GM12878 (cell line): ENCODE data around the gene IL1RAP. TPM values are rescaled to one million over a fixed set of nuclear protein-coding genes. Genes with fewer than 3 reads are reported as not detected.

Source experiments
- ATAC-seq: fragments of 200-7000 bp; cut with Tn5 transposase; 3 replicates; pipeline ENCODE4 v1.9.1; 2020; ENCODE audit warnings: mild to moderate bottlenecking, moderate library complexity
- BruUV-seq: library from RNA; stranded (reverse); fragments of 400-500 nt; replicated peaks from 2 replicates; lab custom pipeline; 2021; lab: Mats Ljungman, UMichigan
- CTCF ChIA-PET: fragments of 300-600 bp; sonication (Branson Sonifier 250); formaldehyde crosslinking; extraction: SDS; loops from one replicate; lab custom pipeline; 2021; ENCODE audit warnings: inconsistent platforms; lab: Yijun Ruan, JAX
- POLR2A ChIA-PET: fragments of 350-600 bp; formaldehyde crosslinking; extraction: SDS; loops from one replicate; lab custom pipeline; 2021; ENCODE audit warnings: inconsistent platforms; lab: Charles Lee
- RAD21 ChIA-PET: fragments of 300-600 bp; sonication (Branson Sonifier 250); formaldehyde crosslinking; loops from one replicate; lab custom pipeline; 2023; ENCODE audit warnings: antibody characterized with exemption; ENCODE audit not compliant: unreplicated experiment; lab: Charles Lee
- SMC1A ChIA-PET: fragments of 300-600 bp; sonication (Branson Sonifier 250); formaldehyde crosslinking; loops from one replicate; lab custom pipeline; 2023; ENCODE audit not compliant: unreplicated experiment, uncharacterized antibody; lab: Charles Lee
- DNase-seq: peaks from one replicate; pipeline ENCODE4 v3.0.0-alpha.2; 2011; ENCODE audit warnings: low read depth, low spot score
- FAIRE-seq: peaks from 3 replicates; lab custom pipeline; 2011; peaks lifted over from hg19 to GRCh38; lab: Jason Lieb, UNC
- H2AFZ ChIP-seq: 2 replicates; pipeline ENCODE4 v1.6.0; 2011; ENCODE audit warnings: low read depth, low read length, control low read depth; ENCODE audit not compliant: control insufficient read depth
- H3K27ac ChIP-seq: 2 replicates; pipeline ENCODE4 v1.5.1; 2011; ENCODE audit warnings: control low read depth; ENCODE audit not compliant: control insufficient read depth, insufficient read depth
- H3K27me3 ChIP-seq, 2 experiments: replicated peaks in 1 of 2; 2 replicates each; pipeline versions ENCODE4 v1.6.0 to v1.6.1; 2011; ENCODE audit warnings: low read length in 1 of 2; ENCODE audit not compliant: control insufficient read depth in 2 of 2, insufficient read depth in 2 of 2
- H3K36me3 ChIP-seq, 2 experiments: 2 replicates each; pipeline ENCODE4 v1.5.1; 2011; ENCODE audit warnings: low read length in 1 of 2; ENCODE audit not compliant: control insufficient read depth in 2 of 2, insufficient read depth in 2 of 2
- H3K4me1 ChIP-seq: 2 replicates; pipeline ENCODE4 v1.6.1; 2011; ENCODE audit warnings: mild to moderate bottlenecking, low read length, moderate library complexity, mixed read lengths; ENCODE audit not compliant: control insufficient read depth, insufficient read depth
- H3K4me2 ChIP-seq: 2 replicates; pipeline ENCODE4 v1.6.0; 2011; ENCODE audit warnings: control low read depth; ENCODE audit not compliant: control insufficient read depth, insufficient read depth
- H3K4me3 ChIP-seq: fragments of 200-600 bp; sonication (generic); 2 replicates; pipeline ENCODE4 v1.5.1; 2016
- H3K79me2 ChIP-seq: 2 replicates; pipeline ENCODE4 v1.6.0; 2011; ENCODE audit warnings: low read length; ENCODE audit not compliant: control insufficient read depth, insufficient read depth
- H3K9ac ChIP-seq: 2 replicates; pipeline ENCODE4 v1.8.0; 2011; ENCODE audit warnings: low read length, control low read depth, mixed read lengths; ENCODE audit not compliant: control insufficient read depth, insufficient read depth
- H3K9me3 ChIP-seq: replicated peaks from 3 replicates; pipeline ENCODE4 v1.5.1; 2011; ENCODE audit warnings: mild to moderate bottlenecking, low read length; ENCODE audit not compliant: control insufficient read depth, insufficient read depth
- H4K20me1 ChIP-seq: 2 replicates; pipeline ENCODE4 v1.6.0; 2011; ENCODE audit not compliant: control insufficient read depth, insufficient read depth
- BRCA1 ChIP-seq: IDR thresholded peaks from 2 replicates; pipeline ENCODE4 v1.6.1; 2011; ENCODE audit warnings: low read depth, low read length, improper control_type of control experiment
- CBFB ChIP-seq: IDR thresholded peaks from 2 replicates; pipeline ENCODE4 v1.6.1; 2016; ENCODE audit warnings: antibody characterized with exemption, low read depth
- CREM ChIP-seq: IDR thresholded peaks from 2 replicates; pipeline ENCODE4 v1.6.1; 2014; ENCODE audit warnings: antibody characterized with exemption, low read depth
- EZH2 ChIP-seq: IDR thresholded peaks from 2 replicates; pipeline ENCODE4 v1.6.1; 2012; ENCODE audit warnings: low read depth, mild to moderate bottlenecking, control low read depth, inconsistent platforms, low read length, borderline replicate concordance; ENCODE audit not compliant: control insufficient read depth
- FOXM1 ChIP-seq: IDR thresholded peaks from 2 replicates; pipeline ENCODE4 v1.6.1; 2012; ENCODE audit warnings: low read depth, mild to moderate bottlenecking, inconsistent platforms, low read length, moderate library complexity
- LARP7 ChIP-seq: fragments of 450-650 bp; IDR thresholded peaks from 2 replicates; pipeline ENCODE4 v1.6.1; 2017; ENCODE audit warnings: mild to moderate bottlenecking
- MEF2B ChIP-seq: fragments of 450-650 bp; IDR thresholded peaks from 2 replicates; pipeline ENCODE4 v1.6.1; 2018; ENCODE audit warnings: mild to moderate bottlenecking, moderate library complexity; ENCODE audit not compliant: partially characterized antibody, poor library complexity, severe bottlenecking
- NFYB ChIP-seq: IDR thresholded peaks from 2 replicates; pipeline ENCODE4 v1.6.1; 2011; ENCODE audit warnings: low read depth, mild to moderate bottlenecking, low read length, improper control_type of control experiment, moderate library complexity; ENCODE audit not compliant: insufficient read depth
- PML ChIP-seq: IDR thresholded peaks from 2 replicates; pipeline ENCODE4 v1.6.1; 2012; ENCODE audit warnings: low read length, inconsistent platforms
- RCOR1 ChIP-seq: conservative IDR thresholded peaks from 2 replicates; pipeline ENCODE4 v1.6.1; 2012; ENCODE audit warnings: low read depth, low read length, improper control_type of control experiment
- SIN3A ChIP-seq: IDR thresholded peaks from 2 replicates; pipeline ENCODE4 v1.6.1; 2012; ENCODE audit warnings: low read depth, low read length, improper control_type of control experiment
- SIX5 ChIP-seq: IDR thresholded peaks from 2 replicates; pipeline ENCODE4 v1.6.1; 2011; ENCODE audit warnings: mild to moderate bottlenecking, low read depth, low read length, moderate library complexity; ENCODE audit not compliant: severe bottlenecking
- SMAD5 ChIP-seq: IDR thresholded peaks from 2 replicates; pipeline ENCODE4 v1.6.1; 2016; ENCODE audit warnings: antibody characterized with exemption, low read depth
- STAT1 ChIP-seq: fragments of 450-650 bp; conservative IDR thresholded peaks from 2 replicates; pipeline ENCODE4 v1.6.1; 2014; ENCODE audit warnings: antibody characterized with exemption, mild to moderate bottlenecking
- TCF3 ChIP-seq: IDR thresholded peaks from 2 replicates; pipeline ENCODE4 v1.6.1; 2012; ENCODE audit warnings: low read depth, mild to moderate bottlenecking, low read length, borderline replicate concordance; ENCODE audit not compliant: insufficient read depth
- ZSCAN29 ChIP-seq: fragments of 450-650 bp; IDR thresholded peaks from 2 replicates; pipeline ENCODE4 v1.6.1; 2017; ENCODE audit warnings: mild to moderate bottlenecking, moderate library complexity
- WGBS: methylation state at CpG from one replicate; pipeline ENCODE4 v1.1.6; 2016; ENCODE audit warnings: low lambda C conversion rate; ENCODE audit not compliant: insufficient replicate concordance, insufficient coverage; ENCODE audit errors: missing lambda C conversion rate; 5-methylcytosine and 5-hydroxymethylcytosine counted together
- in situ Hi-C: fragments of 300-500 bp; cut with MboI; formaldehyde crosslinking; loops from 9 replicates; pipeline ENCODE4 v1.14.3; 2018; ENCODE audit warnings: mixed read lengths
- intact Hi-C: fragments of 100-400 bp; cut with micrococcal nuclease; formaldehyde crosslinking; loops from one replicate; pipeline ENCODE4 v1.14.2; 2022; ENCODE audit not compliant: unreplicated experiment
- polyA plus RNA-seq, 11 experiments: library from polyadenylated mRNA; depleted of rRNA in 4 of 11; unstranded in 6 of 11; stranded (reverse) in 5 of 11; fragments of >200 nt; fragmentation: Nextera tagmentation in 4 of 11; fragmentation: Illumina TruSeq in 1 of 11; extraction: Ambion mirVana in 4 of 11; extraction: Trizol in 1 of 11; gene quantifications; 1 replicate in 1 of 11; 2 replicates in 10 of 11; pipeline versions ENCODE4 v1.2.1 to v1.2.3, GENCODE V29; 2011 to 2016; ENCODE audit warnings: inconsistent platforms in 2 of 11, missing spikeins in 2 of 11, low read depth in 1 of 11
- total RNA-seq, 4 experiments: library from RNA; depleted of rRNA in 3 of 4; stranded (reverse); fragments of >200 nt in 3 of 4; fragmentation: Illumina TruSeq in 1 of 4; extraction: Trizol in 1 of 4; gene quantifications; 2 replicates each; pipeline versions ENCODE4 v1.2.1 to v1.2.3, GENCODE V29; 2013 to 2021
- TF ChIP-seq, protein P1 (sequence below): IDR thresholded peaks from 2 replicates; pipeline ENCODE4 v1.6.1; 2011; ENCODE audit warnings: borderline replicate concordance, low read depth, mild to moderate bottlenecking, moderate library complexity, low read length; ENCODE audit not compliant: insufficient read depth, poor library complexity, severe bottlenecking

The IL1RAP gene
- total and polyA plus RNA-seq, 10 of the 15 experiments (the other 5 are each of a cell fraction or from before 2014, with no cell fraction given): 0.17 to 1.0 (median 0.44) TPM; not detected in 1

DNA sequence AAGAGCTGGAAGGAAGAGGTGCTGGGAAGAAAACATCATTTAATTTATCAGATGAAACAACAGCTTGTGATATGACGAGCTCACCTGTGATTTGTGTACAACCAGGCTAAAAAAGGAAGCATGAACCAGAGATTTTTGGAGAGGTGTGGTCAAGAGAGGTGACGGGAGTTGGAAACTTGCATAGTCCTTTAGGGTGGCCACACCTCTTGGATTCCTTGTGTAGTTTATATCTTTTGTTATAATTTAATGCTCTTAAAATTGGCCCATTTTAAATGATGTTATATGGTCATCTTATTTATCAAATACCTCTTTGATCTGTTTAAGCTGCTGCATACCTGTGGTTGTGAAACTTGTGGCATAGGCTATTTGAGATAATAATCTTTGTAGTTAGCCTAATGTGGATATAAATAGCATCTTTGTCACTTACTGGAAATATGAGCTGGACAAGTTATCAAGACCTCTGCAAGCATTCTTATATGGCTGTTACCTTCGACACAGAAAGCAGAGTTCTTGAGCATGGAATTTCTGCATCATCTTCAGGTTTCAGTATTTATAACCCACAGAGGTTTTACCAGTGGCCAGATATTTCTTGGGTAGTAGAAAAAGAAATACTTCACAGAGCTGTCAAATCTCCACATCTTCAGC, 49.1 kb downstream of the IL1RAP start:
- ChIA-PET POLR2A (no interaction called here), RAD21 (no interaction called here), CTCF (interaction anchor here (1.1 kb wide), 1 partner anchor 9 kb away, joined by 4 read pairs; no protein-coding TSS in a partner anchor), SMC1A (interaction anchor here (0.6 to 1.6 kb wide), 2 partner anchors 9 to 28 kb away, joined by 3 to 5 read pairs; no protein-coding TSS in a partner anchor)
- Histone ChIP-seq H3K9ac (no peak overlapping the region), H3K4me3 (no peak overlapping the region), H3K4me2 (no peak overlapping the region), H4K20me1 (no peaks in the 10 kb centered on the region), H3K9me3 (no peaks in the 10 kb centered on the region), H3K36me3 (no peaks in the 10 kb centered on the region), H2AFZ (no peak overlapping the region), H3K27me3 (no peaks in the 10 kb centered on the region), H3K4me1 (no peaks in the 10 kb centered on the region), H3K27ac (no peak overlapping the region), H3K79me2 (no peaks in the 10 kb centered on the region)
- in situ Hi-C loops (no loop called here), intact Hi-C loops (no loop called here)
- WGBS: 16% methylated on average over 3 of the region's 3 CpGs
- no peak for ATAC-seq
- no TSS peak for BruUV-seq
- TF ChIP-seq ZSCAN29 (no peak), CBFB (no peak), NFYB (no peak), LARP7 (no peak), SMAD5 (no peak), MEF2B (no peak), RCOR1 (no peak), EZH2 (no peak), PML (no peak), FOXM1 (no peak), CREM (no peak), STAT1 (no peak), BRCA1 (no peak), SIX5 (no peak), SIN3A (no peak), TCF3 (no peak)
- TF ChIP-seq, protein P1, sequence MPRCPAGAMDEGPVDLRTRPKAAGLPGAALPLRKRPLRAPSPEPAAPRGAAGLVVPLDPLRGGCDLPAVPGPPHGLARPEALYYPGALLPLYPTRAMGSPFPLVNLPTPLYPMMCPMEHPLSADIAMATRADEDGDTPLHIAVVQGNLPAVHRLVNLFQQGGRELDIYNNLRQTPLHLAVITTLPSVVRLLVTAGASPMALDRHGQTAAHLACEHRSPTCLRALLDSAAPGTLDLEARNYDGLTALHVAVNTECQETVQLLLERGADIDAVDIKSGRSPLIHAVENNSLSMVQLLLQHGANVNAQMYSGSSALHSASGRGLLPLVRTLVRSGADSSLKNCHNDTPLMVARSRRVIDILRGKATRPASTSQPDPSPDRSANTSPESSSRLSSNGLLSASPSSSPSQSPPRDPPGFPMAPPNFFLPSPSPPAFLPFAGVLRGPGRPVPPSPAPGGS: no peak
- no peak for DNase-seq
- FAIRE-seq: no peak
